Effector memory CD4-positive, alpha-beta T cell (primary cell): ENCODE data around the gene DEFB114.

Experiments used
- DNase-seq, 3 donors: peaks; one replicate each; pipeline ENCODE4 v3.0.0-alpha.2; 2020
- H3K27ac ChIP-seq: 2 replicates; pipeline ENCODE4 v1.7.0; 2013; ENCODE audit warnings: mild to moderate bottlenecking, low read length, moderate library complexity; ENCODE audit not compliant: insufficient read depth, poor library complexity, severe bottlenecking
- H3K27me3 ChIP-seq: replicated peaks from 2 replicates; pipeline ENCODE4 v1.7.0; 2013; ENCODE audit warnings: mild to moderate bottlenecking, low read length; ENCODE audit not compliant: insufficient read depth, control insufficient read depth, poor library complexity, severe bottlenecking
- H3K36me3 ChIP-seq: 2 replicates; pipeline ENCODE4 v1.7.0; 2013; ENCODE audit warnings: mild to moderate bottlenecking, low read length, moderate library complexity; ENCODE audit not compliant: control insufficient read depth, insufficient read depth
- H3K4me1 ChIP-seq: 2 replicates; pipeline ENCODE4 v1.7.0; 2013; ENCODE audit warnings: low read length, mild to moderate bottlenecking; ENCODE audit not compliant: control insufficient read depth, insufficient read depth, poor library complexity, severe bottlenecking
- H3K4me3 ChIP-seq: 2 replicates; pipeline ENCODE4 v1.7.0; 2013; ENCODE audit warnings: low read length, low read depth, mild to moderate bottlenecking; ENCODE audit not compliant: insufficient read depth, poor library complexity, severe bottlenecking
- H3K9me3 ChIP-seq: 2 replicates; pipeline ENCODE4 v1.7.0; 2013; ENCODE audit warnings: mild to moderate bottlenecking, low read length, moderate library complexity; ENCODE audit not compliant: control insufficient read depth

DEFB114 gene

DNA sequence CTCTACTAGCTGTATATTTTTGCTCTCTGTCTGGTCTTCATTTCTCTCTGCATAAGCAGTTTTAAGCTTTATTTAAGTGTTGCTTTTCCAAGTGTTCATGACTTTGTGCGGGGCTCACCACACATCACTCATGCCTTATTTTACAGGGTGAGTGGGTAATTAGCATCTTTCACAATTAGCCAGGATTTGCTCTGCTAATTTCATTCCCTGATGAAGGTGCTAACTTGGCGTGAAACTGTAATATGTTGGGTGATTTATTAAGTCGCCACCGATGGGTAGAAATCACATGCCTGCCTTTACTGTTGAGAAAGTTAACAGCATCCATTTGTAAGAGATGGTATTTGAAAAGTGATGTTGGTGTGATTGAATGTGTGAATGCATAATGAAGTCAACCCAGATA lies 44.7 kb downstream of the DEFB114 start:
- no peaks in the 10 kb centered on the region for H3K36me3 ChIP-seq
- H3K9me3 ChIP-seq: no peaks in the 10 kb centered on the region
- H3K4me3 ChIP-seq: no peak overlapping the region
- no peak for DNase-seq
- H3K4me1 ChIP-seq: no peaks in the 10 kb centered on the region
- H3K27ac ChIP-seq: no peak overlapping the region
- no peaks in the 10 kb centered on the region for H3K27me3 ChIP-seq

DNA sequence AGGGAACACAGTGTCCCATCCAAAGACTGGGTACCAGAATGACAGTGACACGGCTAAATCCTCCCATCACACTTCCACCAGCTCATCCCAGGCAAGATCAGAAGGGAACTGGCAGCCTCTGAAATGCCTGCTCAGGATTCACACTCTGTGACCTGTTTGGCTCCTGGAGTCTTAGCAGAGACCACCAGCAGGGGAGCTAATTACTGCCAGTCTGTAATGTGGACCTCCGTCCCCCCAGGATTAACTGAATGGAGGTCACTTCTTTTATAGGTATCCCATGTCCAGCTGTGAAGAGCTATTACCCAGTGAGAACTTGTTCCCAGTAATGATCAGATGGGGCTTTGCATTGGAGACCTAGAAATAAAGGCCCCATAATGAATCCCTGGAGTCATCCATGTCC lies 45.2 kb downstream of the DEFB114 start:
- Histone ChIP-seq H3K27me3 (no peaks in the 10 kb centered on the region), H3K4me3 (no peak overlapping the region), H3K9me3 (no peaks in the 10 kb centered on the region), H3K4me1 (no peaks in the 10 kb centered on the region), H3K36me3 (no peaks in the 10 kb centered on the region), H3K27ac (no peak overlapping the region)
- no peak for DNase-seq

DNA sequence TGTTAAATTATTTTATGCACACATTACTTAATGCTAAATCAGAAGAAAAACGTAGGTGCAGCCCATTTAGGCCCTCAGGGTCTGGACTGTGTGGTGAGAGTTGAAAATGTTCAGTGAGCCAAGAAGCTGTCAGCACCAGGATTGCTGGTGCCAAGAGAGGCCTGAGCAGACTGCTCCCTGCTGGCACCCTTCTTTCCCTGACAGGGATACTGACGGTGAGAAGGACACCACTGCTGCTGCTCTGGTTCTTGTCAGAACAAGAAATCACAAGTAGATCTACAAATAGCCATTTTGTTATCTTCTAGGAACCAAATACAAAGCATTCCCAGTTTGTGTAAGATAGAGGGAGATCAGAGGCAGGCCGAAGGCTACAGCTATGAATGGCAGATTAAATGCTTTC lies 48.9 kb downstream of the DEFB114 start:
- Histone ChIP-seq H3K27ac (no peak overlapping the region), H3K4me3 (no peak overlapping the region), H3K9me3 (no peaks in the 10 kb centered on the region), H3K4me1 (no peaks in the 10 kb centered on the region), H3K36me3 (no peaks in the 10 kb centered on the region), H3K27me3 (no peaks in the 10 kb centered on the region)
- DNase-seq: no peak

DNA sequence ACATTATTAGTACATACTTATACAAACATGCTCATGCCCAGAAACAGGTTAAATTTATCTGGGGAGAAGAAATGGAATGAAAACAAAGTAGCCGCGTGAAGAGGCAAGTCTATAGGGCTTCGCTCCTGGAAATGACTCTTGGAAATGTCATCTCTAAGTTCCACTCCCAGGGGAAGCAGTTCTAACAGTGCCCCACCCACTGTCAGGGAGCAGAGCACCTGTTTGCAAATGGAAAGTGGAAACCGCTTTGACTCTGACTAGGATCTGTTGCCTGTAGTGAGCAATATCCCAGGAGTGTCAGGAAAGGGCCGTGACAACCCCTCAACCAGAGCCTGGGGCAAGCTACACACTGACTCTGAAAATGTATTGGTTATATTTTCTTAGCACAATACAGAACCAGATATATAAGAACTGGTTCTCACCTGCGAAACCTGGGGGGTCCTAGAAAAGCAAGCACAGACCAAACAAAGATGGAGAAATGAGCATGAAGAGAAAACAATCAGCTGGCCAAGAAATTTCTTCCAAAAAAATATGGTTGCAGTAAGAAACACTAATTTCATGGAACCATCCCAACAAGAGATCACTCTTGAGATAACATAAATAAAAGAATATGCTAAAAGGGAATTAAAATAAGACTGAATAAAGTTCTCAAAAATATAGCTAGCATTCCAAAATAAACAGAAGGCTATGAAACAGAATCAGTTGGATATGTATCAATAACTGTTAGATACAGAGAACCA lies 50.2 kb downstream of the DEFB114 start:
- Histone ChIP-seq H3K27ac (no peak overlapping the region), H3K9me3 (no peaks in the 10 kb centered on the region), H3K4me1 (no peaks in the 10 kb centered on the region), H3K27me3 (no peaks in the 10 kb centered on the region), H3K4me3 (no peak overlapping the region), H3K36me3 (no peaks in the 10 kb centered on the region)
- no peak for DNase-seq

DNA sequence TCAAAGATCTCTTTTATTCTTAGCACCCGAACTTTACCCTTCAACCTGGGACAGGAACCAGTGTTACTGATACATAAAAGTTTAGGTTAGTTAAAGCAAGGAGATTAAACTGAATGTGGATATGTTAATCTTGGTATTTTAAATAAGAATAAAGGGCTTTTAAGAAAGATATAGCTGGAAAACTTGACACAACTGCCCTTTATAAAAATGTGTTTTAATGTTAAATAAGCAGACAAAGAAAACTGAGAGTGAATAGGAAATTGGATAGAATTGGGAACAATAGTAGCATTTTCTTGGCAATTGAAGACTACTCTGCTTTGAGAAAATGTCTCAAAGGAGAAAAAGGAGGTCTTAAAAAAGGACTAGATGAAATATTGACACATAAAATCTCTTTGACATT lies 51.8 kb downstream of the DEFB114 start:
- H3K4me1 ChIP-seq: no peaks in the 10 kb centered on the region
- no peak overlapping the region for H3K4me3 ChIP-seq
- no peaks in the 10 kb centered on the region for H3K36me3 ChIP-seq
- H3K27ac ChIP-seq: no peak overlapping the region
- H3K27me3 ChIP-seq: no peaks in the 10 kb centered on the region
- H3K9me3 ChIP-seq: no peaks in the 10 kb centered on the region
- no peak for DNase-seq

DNA sequence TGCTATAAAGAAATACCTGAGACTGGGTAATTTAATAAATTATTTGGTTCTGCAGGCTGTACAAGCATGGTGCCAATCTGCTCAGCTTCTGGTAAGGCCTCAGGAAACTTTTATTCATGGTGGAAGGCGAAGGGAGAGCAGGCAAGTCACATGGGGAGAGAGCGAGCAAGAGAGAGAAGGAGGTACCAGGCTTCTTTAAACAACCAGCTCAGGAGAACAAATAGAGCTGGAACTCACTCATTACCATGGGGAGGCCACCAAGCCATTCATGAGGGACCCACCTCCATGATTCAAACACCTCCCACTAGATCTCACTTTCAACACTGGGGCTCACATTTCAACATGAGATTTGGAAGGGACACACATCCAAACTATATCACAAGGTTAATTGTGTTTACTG lies 52.7 kb downstream of the DEFB114 start:
- Histone ChIP-seq H3K4me3 (no peak overlapping the region), H3K36me3 (no peaks in the 10 kb centered on the region), H3K27ac (no peak overlapping the region), H3K9me3 (no peaks in the 10 kb centered on the region), H3K4me1 (no peaks in the 10 kb centered on the region), H3K27me3 (no peaks in the 10 kb centered on the region)
- DNase-seq: no peak
